D721Med (cell line): ENCODE measurements around the gene CACNA1B.

Source experiments
- DNase-seq: peaks from one replicate; pipeline ENCODE4 v3.0.0; 2011; ENCODE audit warnings: low spot score; ENCODE audit not compliant: insufficient read length
- FAIRE-seq: peaks from 2 replicates; lab custom pipeline; 2011; peaks lifted over from hg19 to GRCh38; lab: Jason Lieb, UNC
- CTCF ChIP-seq: IDR thresholded peaks from 2 replicates; pipeline ENCODE4 v1.5.1; 2012; ENCODE audit warnings: mild to moderate bottlenecking, control low read depth; ENCODE audit not compliant: insufficient read depth; ENCODE audit errors: missing control alignments

CACNA1B gene

GRCh38 chr9:138065287-138065686 is 187.7 kb downstream of the CACNA1B start:
- no peak for TF ChIP-seq CTCF
- DNase-seq (no peak), FAIRE-seq (no peak)

- DNase-seq (no peak), FAIRE-seq (no peak)
- TF ChIP-seq CTCF = no peak
Measured at GRCh38 chr9:138066049-138066448, 188.5 kb downstream of the CACNA1B start.

GRCh38 chr9:138067613-138068367 is 190.2 kb downstream of the CACNA1B start:
- no peak for FAIRE-seq
- no peak for DNase-seq
- TF ChIP-seq CTCF = no peak

- no peak for FAIRE-seq
- no peak for TF ChIP-seq CTCF
Measured at GRCh38 chr9:138068601-138069035, 191.0 kb downstream of the CACNA1B start.

GRCh38 chr9:138069731-138070456 is 192.3 kb downstream of the CACNA1B start:
- TF ChIP-seq CTCF = no peak
- FAIRE-seq (no peak), DNase-seq (peak; percentile 13)

More at GRCh38 chr9:138068601-138069035, 191.0 kb downstream of the CACNA1B start:
- no peak for DNase-seq

- no peak for TF ChIP-seq CTCF
- FAIRE-seq (no peak), DNase-seq (peak; percentile 14)
Measured at GRCh38 chr9:138070815-138071214, 193.2 kb downstream of the CACNA1B start.
